H9 (cell line): ENCODE measurements around the gene FCHSD2. TPM values are rescaled to one million over a fixed set of nuclear protein-coding genes. Genes with fewer than 3 reads are reported as not detected.
"Not testable (repeated sequence)": the region's sequence is repeated elsewhere in the genome, so short reads cannot be mapped to it uniquely, and the experiment has no call there.

Experiments used
- DNase-seq: peaks from one replicate; pipeline ENCODE4 v3.0.0-alpha.2; 2017
- H2AFZ ChIP-seq: one replicate; pipeline ENCODE4 v1.6.1; 2013; ENCODE audit warnings: mild to moderate bottlenecking, low read length, control low read depth, moderate library complexity
- H2AK5ac ChIP-seq: 2 replicates; pipeline ENCODE4 v1.6.1; 2013; ENCODE audit warnings: low read length, control low read depth, mixed read lengths; ENCODE audit not compliant: insufficient read length
- H2BK120ac ChIP-seq: one replicate; pipeline ENCODE4 v1.6.1; 2013; ENCODE audit warnings: low read depth, mild to moderate bottlenecking, low read length, control low read depth, inconsistent platforms; ENCODE audit not compliant: poor library complexity, severe bottlenecking
- H2BK12ac ChIP-seq: 2 replicates; pipeline ENCODE4 v1.6.1; 2013; ENCODE audit warnings: low read length, control low read depth, mixed read lengths, low read depth; ENCODE audit not compliant: insufficient read length
- H2BK15ac ChIP-seq: 2 replicates; pipeline ENCODE4 v1.6.1; 2013; ENCODE audit warnings: low read depth, low read length, control low read depth
- H2BK20ac ChIP-seq: one replicate; pipeline ENCODE4 v1.6.1; 2013; ENCODE audit warnings: low read depth, mild to moderate bottlenecking, low read length, control low read depth, inconsistent platforms; ENCODE audit not compliant: poor library complexity, severe bottlenecking
- H2BK5ac ChIP-seq: 2 replicates; pipeline ENCODE4 v1.6.1; 2013; ENCODE audit warnings: low read length, control low read depth, mixed read lengths; ENCODE audit not compliant: insufficient read length
- H3K14ac ChIP-seq: 2 replicates; pipeline ENCODE4 v1.6.1; 2013; ENCODE audit warnings: low read length, control low read depth; ENCODE audit not compliant: insufficient read depth
- H3K18ac ChIP-seq: 2 replicates; pipeline ENCODE4 v1.6.1; 2013; ENCODE audit warnings: low read depth, mild to moderate bottlenecking, mixed read lengths, low read length, control low read depth; ENCODE audit not compliant: insufficient read length
- H3K23ac ChIP-seq: 2 replicates; pipeline ENCODE4 v1.6.1; 2013; ENCODE audit warnings: low read length, control low read depth, mixed read lengths, low read depth; ENCODE audit not compliant: insufficient read length
- H3K23me2 ChIP-seq: 2 replicates; pipeline ENCODE4 v1.6.1; 2013; ENCODE audit warnings: low read depth, mild to moderate bottlenecking, mixed read lengths, low read length, control low read depth; ENCODE audit not compliant: insufficient read length, poor library complexity, severe bottlenecking
- H3K27ac ChIP-seq: 2 replicates; pipeline ENCODE4 v1.5.1; 2013; ENCODE audit warnings: low read length, control low read depth, mixed read lengths, low read depth; ENCODE audit not compliant: insufficient read length
- H3K27me3 ChIP-seq: 2 replicates; pipeline ENCODE4 v1.6.1; 2013; ENCODE audit warnings: low read length, control low read depth, inconsistent platforms; ENCODE audit not compliant: insufficient read depth
- H3K4ac ChIP-seq: 2 replicates; pipeline ENCODE4 v1.6.1; 2013; ENCODE audit warnings: low read depth, mild to moderate bottlenecking, control low read depth, inconsistent platforms, low read length, moderate library complexity
- H3K4me1 ChIP-seq: 2 replicates; pipeline ENCODE4 v1.6.1; 2013; ENCODE audit warnings: low read length, control low read depth, inconsistent platforms; ENCODE audit not compliant: insufficient read depth
- H3K4me2 ChIP-seq: 2 replicates; pipeline ENCODE4 v1.6.1; 2013; ENCODE audit warnings: low read length, control low read depth, mixed read lengths; ENCODE audit not compliant: insufficient read length, insufficient read depth
- H3K56ac ChIP-seq: 2 replicates; pipeline ENCODE4 v1.6.1; 2013; ENCODE audit warnings: low read depth, mild to moderate bottlenecking, mixed read lengths, low read length, control low read depth; ENCODE audit not compliant: insufficient read length
- H3K79me1 ChIP-seq: 2 replicates; pipeline ENCODE4 v1.6.1; 2013; ENCODE audit warnings: low read depth, mild to moderate bottlenecking, moderate library complexity, low read length, control low read depth, inconsistent platforms; ENCODE audit not compliant: insufficient read depth, poor library complexity, severe bottlenecking
- H3K79me2 ChIP-seq: 2 replicates; pipeline ENCODE4 v1.6.1; 2013; ENCODE audit warnings: low read length, control low read depth, inconsistent platforms; ENCODE audit not compliant: insufficient read depth
- H3K9ac ChIP-seq: 2 replicates; pipeline ENCODE4 v1.6.1; 2013; ENCODE audit warnings: low read length, control low read depth, mixed read lengths; ENCODE audit not compliant: insufficient read length; ENCODE audit errors: extremely low read depth
- H3K9me3 ChIP-seq: one replicate; pipeline ENCODE4 v1.6.1; 2013; ENCODE audit warnings: low read depth, low read length, inconsistent platforms; ENCODE audit not compliant: control insufficient read depth
- H3T11ph ChIP-seq: one replicate; pipeline ENCODE4 v1.6.1; 2013; ENCODE audit warnings: mild to moderate bottlenecking, low read length, control low read depth, inconsistent platforms
- H4K20me1 ChIP-seq: one replicate; pipeline ENCODE4 v1.6.1; 2013; ENCODE audit not compliant: control insufficient read depth, insufficient read length, insufficient read depth
- H4K5ac ChIP-seq: 2 replicates; pipeline ENCODE4 v1.6.1; 2013; ENCODE audit warnings: low read depth, mild to moderate bottlenecking, mixed read lengths, low read length, control low read depth; ENCODE audit not compliant: insufficient read length
- H4K8ac ChIP-seq: replicated peaks from 2 replicates; pipeline ENCODE4 v1.6.1; 2013; ENCODE audit warnings: low read length, control low read depth, mixed read lengths, low read depth; ENCODE audit not compliant: insufficient read length
- H4K91ac ChIP-seq: 2 replicates; pipeline ENCODE4 v1.6.1; 2013; ENCODE audit warnings: low read depth, mild to moderate bottlenecking, moderate library complexity, mixed read lengths, low read length, control low read depth; ENCODE audit not compliant: insufficient read length
- H3K27ac Mint-ChIP-seq, 3 experiments: 2 replicates in 2 of 3; 3 replicates in 1 of 3; pipeline ENCODE4 v1.8.0; 2020 to 2021; ENCODE audit warnings: mixed read lengths in 3 of 3, mild to moderate bottlenecking in 1 of 3, moderate library complexity in 1 of 3
- H3K27me3 Mint-ChIP-seq: 2 replicates; pipeline ENCODE4 v1.8.0; 2021; ENCODE audit warnings: low read depth, mild to moderate bottlenecking, moderate library complexity, mixed read lengths
- H3K36me3 Mint-ChIP-seq, 3 experiments: 2 replicates in 2 of 3; 3 replicates in 1 of 3; pipeline ENCODE4 v1.8.0; 2020 to 2021; ENCODE audit warnings: low read depth in 3 of 3, mixed read lengths in 3 of 3; ENCODE audit not compliant: insufficient read depth in 1 of 3
- H3K4me1 Mint-ChIP-seq, 2 experiments: 2 replicates each; pipeline ENCODE4 v1.8.0; 2020; ENCODE audit warnings: mixed read lengths in 2 of 2
- H3K4me3 Mint-ChIP-seq, 2 experiments: 2 replicates in 1 of 2; 3 replicates in 1 of 2; pipeline ENCODE4 v1.8.0; 2020 to 2021; ENCODE audit warnings: mild to moderate bottlenecking in 2 of 2, mixed read lengths in 2 of 2, moderate library complexity in 1 of 2
- H3K9me3 Mint-ChIP-seq, 2 experiments: 2 replicates in 1 of 2; 3 replicates in 1 of 2; pipeline ENCODE4 v1.8.0; 2020; ENCODE audit warnings: mild to moderate bottlenecking in 2 of 2, mixed read lengths in 2 of 2, moderate library complexity in 1 of 2
- WGBS: extraction: QIAGEN DNeasy Blood & Tissue Kit; methylation state at CpG from one replicate; pipeline ENCODE4 v1.1.7; 2013; ENCODE audit warnings: missing lambda C conversion rate, low lambda C conversion rate, mixed read lengths; ENCODE audit not compliant: insufficient read length; ENCODE audit errors: extremely low coverage; 5-methylcytosine and 5-hydroxymethylcytosine counted together
- total RNA-seq: library from RNA; stranded (reverse); gene quantifications from 2 replicates; pipeline ENCODE4 v1.2.1, GENCODE V29; 2021

Gene FCHSD2
- total RNA-seq, 1 experiment from 2014 or later: 17.8 TPM

GRCh38 chr11:73061434-73061833 lies 80.7 kb downstream of the FCHSD2 start:
- H4K5ac ChIP-seq, H3K18ac ChIP-seq, H3K23me2 ChIP-seq, H3K4me2 ChIP-seq, H3K4me3 Mint-ChIP-seq, H3K4me1 ChIP-seq, H3K36me3 Mint-ChIP-seq, H2BK5ac ChIP-seq, H3K27me3 Mint-ChIP-seq, DNase-seq, H3K56ac ChIP-seq, H3K79me1 ChIP-seq, H3K9ac ChIP-seq, H3K23ac ChIP-seq, H4K20me1 ChIP-seq, H3T11ph ChIP-seq, H3K79me2 ChIP-seq, H3K9me3 Mint-ChIP-seq, H3K27ac ChIP-seq, H3K9me3 ChIP-seq, H2AFZ ChIP-seq, H2BK120ac ChIP-seq, H2BK15ac ChIP-seq, H4K8ac ChIP-seq, H3K14ac ChIP-seq, H2BK12ac ChIP-seq, H4K91ac ChIP-seq, H2AK5ac ChIP-seq, H3K4ac ChIP-seq, H3K27me3 ChIP-seq, H2BK20ac ChIP-seq, H3K27ac Mint-ChIP-seq: not testable (repeated sequence)
- H3K4me1 Mint-ChIP-seq: peaks cover 7 to 21% of the 10 kb centered on the region in 2 experiments
- WGBS: no CpG with 5 or more reads among the region's 10 CpGs
